NCI-H345 treated with DMSO at 0.1 percent for 48 hours (cell line): Measurements from ENCODE around the gene AFF1.

Source experiments
- DNase-seq: peaks from one replicate; lab custom pipeline; 2025; ENCODE audit not compliant: unreplicated experiment; lab: John Stamatoyannopoulos, UW

The AFF1 gene

GRCh38 chr4:86947501-86948120 lies 12.8 kb downstream of the AFF1 start:
- no peak for DNase-seq

- DNase-seq: peak; percentile 51
Observed at GRCh38 chr4:86948276-86948675, 13.5 kb downstream of the AFF1 start.

GRCh38 chr4:86950831-86951525 lies 16.2 kb downstream of the AFF1 start:
- no peak for DNase-seq

GRCh38 chr4:86955888-86956451 lies 21.2 kb downstream of the AFF1 start:
- no peak for DNase-seq

- no peak for DNase-seq
Observed at GRCh38 chr4:86957215-86957614, 22.4 kb downstream of the AFF1 start.

- no peak for DNase-seq
Observed at GRCh38 chr4:86959588-86960500, 25.0 kb downstream of the AFF1 start.

GRCh38 chr4:86960557-86960961 lies 25.7 kb downstream of the AFF1 start:
- DNase-seq: no peak

- DNase-seq: no peak
Observed at GRCh38 chr4:86961116-86961515, 26.3 kb downstream of the AFF1 start.

- DNase-seq: no peak
Observed at GRCh38 chr4:86961605-86962295, 26.9 kb downstream of the AFF1 start.

- DNase-seq: no peak
Observed at GRCh38 chr4:86963697-86964096, 28.9 kb downstream of the AFF1 start.

- DNase-seq: no peak
Observed at GRCh38 chr4:86965019-86965976, 30.5 kb downstream of the AFF1 start.

GRCh38 chr4:86967073-86967472 lies 32.3 kb downstream of the AFF1 start:
- DNase-seq: no peak

- no peak for DNase-seq
Observed at GRCh38 chr4:86967798-86968197, 33.0 kb downstream of the AFF1 start.

- DNase-seq: no peak
Observed at GRCh38 chr4:86968547-86968946, 33.7 kb downstream of the AFF1 start.

- no peak for DNase-seq
Observed at GRCh38 chr4:86970447-86971354, 35.9 kb downstream of the AFF1 start.

GRCh38 chr4:86971355-86971683 lies 36.5 kb downstream of the AFF1 start:
- DNase-seq: no peak

GRCh38 chr4:86972997-86973396 lies 38.2 kb downstream of the AFF1 start:
- no peak for DNase-seq

GRCh38 chr4:86973668-86974067 lies 38.9 kb downstream of the AFF1 start:
- DNase-seq: no peak

GRCh38 chr4:86974551-86974994 lies 39.8 kb downstream of the AFF1 start:
- no peak for DNase-seq
